GM12878 (cell line): Measurements from ENCODE around the gene DCAF6. TPM values are rescaled to one million over a fixed set of nuclear protein-coding genes. Genes with fewer than 3 reads are reported as not detected.

Source experiments
- ATAC-seq: fragments of 200-7000 bp; cut with Tn5 transposase; 3 replicates; pipeline ENCODE4 v1.9.1; 2020; ENCODE audit warnings: mild to moderate bottlenecking, moderate library complexity
- BruUV-seq: library from RNA; stranded (reverse); fragments of 400-500 nt; replicated peaks from 2 replicates; lab custom pipeline; 2021; lab: Mats Ljungman, UMichigan
- CTCF ChIA-PET: fragments of 300-600 bp; sonication (Branson Sonifier 250); formaldehyde crosslinking; extraction: SDS; loops from one replicate; lab custom pipeline; 2021; ENCODE audit warnings: inconsistent platforms; lab: Yijun Ruan, JAX
- POLR2A ChIA-PET: fragments of 350-600 bp; formaldehyde crosslinking; extraction: SDS; loops from one replicate; lab custom pipeline; 2021; ENCODE audit warnings: inconsistent platforms; lab: Charles Lee
- RAD21 ChIA-PET: fragments of 300-600 bp; sonication (Branson Sonifier 250); formaldehyde crosslinking; loops from one replicate; lab custom pipeline; 2023; ENCODE audit warnings: antibody characterized with exemption; ENCODE audit not compliant: unreplicated experiment; lab: Charles Lee
- SMC1A ChIA-PET: fragments of 300-600 bp; sonication (Branson Sonifier 250); formaldehyde crosslinking; loops from one replicate; lab custom pipeline; 2023; ENCODE audit not compliant: unreplicated experiment, uncharacterized antibody; lab: Charles Lee
- DNase-seq: peaks from one replicate; pipeline ENCODE4 v3.0.0-alpha.2; 2011; ENCODE audit warnings: low read depth, low spot score
- FAIRE-seq: peaks from 3 replicates; lab custom pipeline; 2011; peaks lifted over from hg19 to GRCh38; lab: Jason Lieb, UNC
- H2AFZ ChIP-seq: 2 replicates; pipeline ENCODE4 v1.6.0; 2011; ENCODE audit warnings: low read depth, low read length, control low read depth; ENCODE audit not compliant: control insufficient read depth
- H3K27ac ChIP-seq: 2 replicates; pipeline ENCODE4 v1.5.1; 2011; ENCODE audit warnings: control low read depth; ENCODE audit not compliant: control insufficient read depth, insufficient read depth
- H3K27me3 ChIP-seq, 2 experiments: replicated peaks in 1 of 2; 2 replicates each; pipeline versions ENCODE4 v1.6.0 to v1.6.1; 2011; ENCODE audit warnings: low read length in 1 of 2; ENCODE audit not compliant: control insufficient read depth in 2 of 2, insufficient read depth in 2 of 2
- H3K36me3 ChIP-seq, 2 experiments: 2 replicates each; pipeline ENCODE4 v1.5.1; 2011; ENCODE audit warnings: low read length in 1 of 2; ENCODE audit not compliant: control insufficient read depth in 2 of 2, insufficient read depth in 2 of 2
- H3K4me1 ChIP-seq: 2 replicates; pipeline ENCODE4 v1.6.1; 2011; ENCODE audit warnings: mild to moderate bottlenecking, low read length, moderate library complexity, mixed read lengths; ENCODE audit not compliant: control insufficient read depth, insufficient read depth
- H3K4me2 ChIP-seq: 2 replicates; pipeline ENCODE4 v1.6.0; 2011; ENCODE audit warnings: control low read depth; ENCODE audit not compliant: control insufficient read depth, insufficient read depth
- H3K4me3 ChIP-seq: fragments of 200-600 bp; sonication (generic); 2 replicates; pipeline ENCODE4 v1.5.1; 2016
- H3K79me2 ChIP-seq: 2 replicates; pipeline ENCODE4 v1.6.0; 2011; ENCODE audit warnings: low read length; ENCODE audit not compliant: control insufficient read depth, insufficient read depth
- H3K9ac ChIP-seq: 2 replicates; pipeline ENCODE4 v1.8.0; 2011; ENCODE audit warnings: low read length, control low read depth, mixed read lengths; ENCODE audit not compliant: control insufficient read depth, insufficient read depth
- H3K9me3 ChIP-seq: replicated peaks from 3 replicates; pipeline ENCODE4 v1.5.1; 2011; ENCODE audit warnings: mild to moderate bottlenecking, low read length; ENCODE audit not compliant: control insufficient read depth, insufficient read depth
- H4K20me1 ChIP-seq: 2 replicates; pipeline ENCODE4 v1.6.0; 2011; ENCODE audit not compliant: control insufficient read depth, insufficient read depth
- CBX5 ChIP-seq: sonication (generic); IDR thresholded peaks from 2 replicates; pipeline ENCODE4 v1.6.1; 2016; ENCODE audit warnings: low read depth, moderate library complexity, mild to moderate bottlenecking, inconsistent platforms
- WRNIP1 ChIP-seq: IDR thresholded peaks from 2 replicates; pipeline ENCODE4 v1.6.1; 2011; ENCODE audit warnings: low read depth, low read length, improper control_type of control experiment, borderline replicate concordance
- WGBS: methylation state at CpG from one replicate; pipeline ENCODE4 v1.1.6; 2016; ENCODE audit warnings: low lambda C conversion rate; ENCODE audit not compliant: insufficient replicate concordance, insufficient coverage; ENCODE audit errors: missing lambda C conversion rate; 5-methylcytosine and 5-hydroxymethylcytosine counted together
- in situ Hi-C: fragments of 300-500 bp; cut with MboI; formaldehyde crosslinking; loops from 9 replicates; pipeline ENCODE4 v1.14.3; 2018; ENCODE audit warnings: mixed read lengths
- intact Hi-C: fragments of 100-400 bp; cut with micrococcal nuclease; formaldehyde crosslinking; loops from one replicate; pipeline ENCODE4 v1.14.2; 2022; ENCODE audit not compliant: unreplicated experiment
- polyA plus RNA-seq, 11 experiments: library from polyadenylated mRNA; depleted of rRNA in 4 of 11; unstranded in 6 of 11; stranded (reverse) in 5 of 11; fragments of >200 nt; fragmentation: Nextera tagmentation in 4 of 11; fragmentation: Illumina TruSeq in 1 of 11; extraction: Ambion mirVana in 4 of 11; extraction: Trizol in 1 of 11; gene quantifications; 1 replicate in 1 of 11; 2 replicates in 10 of 11; pipeline versions ENCODE4 v1.2.1 to v1.2.3, GENCODE V29; 2011 to 2016; ENCODE audit warnings: inconsistent platforms in 2 of 11, missing spikeins in 2 of 11, low read depth in 1 of 11
- total RNA-seq, 4 experiments: library from RNA; depleted of rRNA in 3 of 4; stranded (reverse); fragments of >200 nt in 3 of 4; fragmentation: Illumina TruSeq in 1 of 4; extraction: Trizol in 1 of 4; gene quantifications; 2 replicates each; pipeline versions ENCODE4 v1.2.1 to v1.2.3, GENCODE V29; 2013 to 2021
- TF ChIP-seq, protein P1 (sequence below): fragments of 450-650 bp; IDR thresholded peaks from 2 replicates; pipeline ENCODE4 v1.6.1; 2017; ENCODE audit warnings: borderline replicate concordance
- TF ChIP-seq, protein P2 (sequence below): fragments of 450-650 bp; formaldehyde crosslinking; IDR thresholded peaks from 2 replicates; pipeline ENCODE4 v1.4.0; 2020; ENCODE audit warnings: mild to moderate bottlenecking, moderate library complexity

DCAF6 gene
- total and polyA plus RNA-seq, 10 of the 15 experiments (the other 5 are each of a cell fraction or from before 2014, with no cell fraction given), result 11.4 to 62.7 (median 33.0) TPM

DNA sequence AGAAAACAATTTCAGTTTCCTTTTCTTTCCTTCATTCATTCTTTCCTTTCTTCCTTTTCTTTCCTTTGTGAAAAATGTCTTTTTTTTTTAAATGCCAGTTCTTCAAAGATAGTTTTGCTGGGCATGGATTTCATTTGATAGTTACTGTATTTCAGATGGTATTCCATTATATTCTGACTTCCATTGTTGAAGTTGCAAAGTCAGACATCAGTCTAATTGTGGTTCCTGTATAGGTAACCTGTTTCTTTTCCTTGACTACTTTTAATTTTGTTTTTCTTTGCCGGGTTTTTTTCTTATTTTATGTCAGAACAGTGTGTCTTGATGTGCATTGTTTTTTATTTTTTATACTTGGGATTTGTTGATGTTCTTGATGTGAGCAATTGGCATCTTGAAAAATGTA is 40.8 kb downstream of the DCAF6 start:
- peaks cover 0 to 22% of the 10 kb centered on the region in 2 experiments; a peak in 2 of 4 replicates for H3K36me3 ChIP-seq
- CTCF ChIA-PET, result interaction anchor here (0.6 kb wide), 1 partner anchor 28 kb away, joined by 3 read pairs; no protein-coding TSS in a partner anchor
- H4K20me1 ChIP-seq, result no peaks in the 10 kb centered on the region
- intact Hi-C loops, result no loop called here
- BruUV-seq, result no TSS peak
- H3K9me3 ChIP-seq, result no peaks in the 10 kb centered on the region; the same call in 1 of the 3 replicates
- ATAC-seq, result no peak
- no peak overlapping the region for H3K9ac ChIP-seq
- no peak for DNase-seq
- no peak overlapping the region for H3K27ac ChIP-seq
- no peaks in the 10 kb centered on the region for H3K27me3 ChIP-seq
- POLR2A ChIA-PET, result no interaction called here
- in situ Hi-C loops, result no loop called here
- no peak overlapping the region for H2AFZ ChIP-seq
- H3K4me1 ChIP-seq, result no peaks in the 10 kb centered on the region
- SMC1A ChIA-PET, result no interaction called here
- no peak for FAIRE-seq
- no peaks in the 10 kb centered on the region; the same call in 1 of the 2 replicates for H3K79me2 ChIP-seq
- H3K4me3 ChIP-seq, result no peak overlapping the region
- WGBS, result 90% methylated on average over 1 of the region's 1 CpG
- H3K4me2 ChIP-seq, result no peak overlapping the region
- TF ChIP-seq CBX5 (peak; percentile 74; the same call in 1 of the 2 replicates), WRNIP1 (no peak)
- TF ChIP-seq, protein P1, sequence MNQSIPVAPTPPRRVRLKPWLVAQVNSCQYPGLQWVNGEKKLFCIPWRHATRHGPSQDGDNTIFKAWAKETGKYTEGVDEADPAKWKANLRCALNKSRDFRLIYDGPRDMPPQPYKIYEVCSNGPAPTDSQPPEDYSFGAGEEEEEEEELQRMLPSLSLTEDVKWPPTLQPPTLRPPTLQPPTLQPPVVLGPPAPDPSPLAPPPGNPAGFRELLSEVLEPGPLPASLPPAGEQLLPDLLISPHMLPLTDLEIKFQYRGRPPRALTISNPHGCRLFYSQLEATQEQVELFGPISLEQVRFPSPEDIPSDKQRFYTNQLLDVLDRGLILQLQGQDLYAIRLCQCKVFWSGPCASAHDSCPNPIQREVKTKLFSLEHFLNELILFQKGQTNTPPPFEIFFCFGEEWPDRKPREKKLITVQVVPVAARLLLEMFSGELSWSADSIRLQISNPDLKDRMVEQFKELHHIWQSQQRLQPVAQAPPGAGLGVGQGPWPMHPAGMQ, result no peak
- TF ChIP-seq, protein P2, sequence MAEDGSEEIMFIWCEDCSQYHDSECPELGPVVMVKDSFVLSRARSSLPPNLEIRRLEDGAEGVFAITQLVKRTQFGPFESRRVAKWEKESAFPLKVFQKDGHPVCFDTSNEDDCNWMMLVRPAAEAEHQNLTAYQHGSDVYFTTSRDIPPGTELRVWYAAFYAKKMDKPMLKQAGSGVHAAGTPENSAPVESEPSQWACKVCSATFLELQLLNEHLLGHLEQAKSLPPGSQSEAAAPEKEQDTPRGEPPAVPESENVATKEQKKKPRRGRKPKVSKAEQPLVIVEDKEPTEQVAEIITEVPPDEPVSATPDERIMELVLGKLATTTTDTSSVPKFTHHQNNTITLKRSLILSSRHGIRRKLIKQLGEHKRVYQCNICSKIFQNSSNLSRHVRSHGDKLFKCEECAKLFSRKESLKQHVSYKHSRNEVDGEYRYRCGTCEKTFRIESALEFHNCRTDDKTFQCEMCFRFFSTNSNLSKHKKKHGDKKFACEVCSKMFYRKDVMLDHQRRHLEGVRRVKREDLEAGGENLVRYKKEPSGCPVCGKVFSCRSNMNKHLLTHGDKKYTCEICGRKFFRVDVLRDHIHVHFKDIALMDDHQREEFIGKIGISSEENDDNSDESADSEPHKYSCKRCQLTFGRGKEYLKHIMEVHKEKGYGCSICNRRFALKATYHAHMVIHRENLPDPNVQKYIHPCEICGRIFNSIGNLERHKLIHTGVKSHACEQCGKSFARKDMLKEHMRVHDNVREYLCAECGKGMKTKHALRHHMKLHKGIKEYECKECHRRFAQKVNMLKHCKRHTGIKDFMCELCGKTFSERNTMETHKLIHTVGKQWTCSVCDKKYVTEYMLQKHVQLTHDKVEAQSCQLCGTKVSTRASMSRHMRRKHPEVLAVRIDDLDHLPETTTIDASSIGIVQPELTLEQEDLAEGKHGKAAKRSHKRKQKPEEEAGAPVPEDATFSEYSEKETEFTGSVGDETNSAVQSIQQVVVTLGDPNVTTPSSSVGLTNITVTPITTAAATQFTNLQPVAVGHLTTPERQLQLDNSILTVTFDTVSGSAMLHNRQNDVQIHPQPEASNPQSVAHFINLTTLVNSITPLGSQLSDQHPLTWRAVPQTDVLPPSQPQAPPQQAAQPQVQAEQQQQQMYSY (CRISPR knock-in tag), result no peak
- RAD21 ChIA-PET, result no interaction called here
